K562 (cell line): ENCODE results near the gene HEXIM1. TPM values are rescaled to one million over a fixed set of nuclear protein-coding genes. Genes with fewer than 3 reads are reported as not detected.

Source experiments
- CEBPZ ChIP-seq: fragments of 150-350 bp; IDR thresholded peaks from 2 replicates; pipeline ENCODE4 v1.6.1; 2014; ENCODE audit warnings: low read depth, mild to moderate bottlenecking, low read length, borderline replicate concordance
- ETS1 ChIP-seq: conservative IDR thresholded peaks from 2 replicates; pipeline ENCODE4 v1.6.1; 2011; ENCODE audit warnings: low read depth, mild to moderate bottlenecking, low read length; ENCODE audit not compliant: control insufficient read depth
- FOXP1 ChIP-seq: sonication (generic); formaldehyde crosslinking; IDR thresholded peaks from 2 replicates; pipeline ENCODE4 v1.8.0; 2022; ENCODE audit warnings: mild to moderate bottlenecking, missing genetic modification reagents
- GABPB2 ChIP-seq: fragments of 250-450 bp; sonication (Bioruptor Pico); conservative IDR thresholded peaks from 2 replicates; pipeline ENCODE4 v1.5.1; 2021; ENCODE audit warnings: mild to moderate bottlenecking
- GTF2F1 ChIP-seq: IDR thresholded peaks from 2 replicates; pipeline ENCODE4 v1.6.1; 2011; ENCODE audit warnings: low read depth, low read length, improper control_type of control experiment
- HNRNPK ChIP-seq: fragments of 200-400 bp; formaldehyde crosslinking; IDR thresholded peaks from one replicate; pipeline ENCODE4 v1.6.1; 2018; ENCODE audit warnings: mild to moderate bottlenecking, low read depth, low read length; ENCODE audit not compliant: poor library complexity, severe bottlenecking
- HOMEZ ChIP-seq: fragments of 250-450 bp; sonication (Bioruptor Pico); IDR thresholded peaks from 2 replicates; pipeline ENCODE4 v1.4.0; 2020; ENCODE audit warnings: mild to moderate bottlenecking, moderate library complexity
- NR3C1 ChIP-seq: sonication (generic); formaldehyde crosslinking; IDR thresholded peaks from 2 replicates; pipeline ENCODE4 v1.8.1; 2022; ENCODE audit warnings: missing genetic modification reagents
- POLR2H ChIP-seq: IDR thresholded peaks from 2 replicates; pipeline ENCODE4 v1.6.1; 2016; ENCODE audit warnings: missing genetic modification characterization, low read depth, mild to moderate bottlenecking, control low read depth, missing compliant biosample characterization, moderate library complexity
- RAD51 ChIP-seq: fragments of 450-650 bp; IDR thresholded peaks from 2 replicates; pipeline ENCODE4 v1.7.1; 2016; ENCODE audit warnings: low read depth, mild to moderate bottlenecking, borderline replicate concordance
- TFAP4 ChIP-seq: sonication (generic); formaldehyde crosslinking; IDR thresholded peaks from 2 replicates; pipeline ENCODE4 v1.8.0; 2022; ENCODE audit warnings: missing genetic modification reagents, mild to moderate bottlenecking, moderate library complexity, borderline replicate concordance
- USF2 ChIP-seq: sonication (generic); formaldehyde crosslinking; IDR thresholded peaks from 2 replicates; pipeline ENCODE4 v1.5.0; 2020; ENCODE audit warnings: missing genetic modification reagents
- ZBTB1 ChIP-seq: sonication (generic); formaldehyde crosslinking; IDR thresholded peaks from 2 replicates; pipeline ENCODE4 v1.8.1; 2023; ENCODE audit warnings: missing genetic modification reagents, low read depth, mild to moderate bottlenecking, borderline replicate concordance
- ZBTB7A ChIP-seq: IDR thresholded peaks from 2 replicates; pipeline ENCODE4 v1.6.1; 2011; ENCODE audit warnings: low read depth, mild to moderate bottlenecking, low read length, moderate library complexity, borderline replicate concordance; ENCODE audit not compliant: control insufficient read depth
- polyA plus RNA-seq, 8 experiments: library from polyadenylated mRNA; depleted of rRNA in 4 of 8; stranded (reverse) in 5 of 8; unstranded in 3 of 8; fragments of >200 nt; fragmentation: Nextera tagmentation in 2 of 8; fragmentation: Illumina TruSeq in 1 of 8; extraction: Ambion mirVana in 2 of 8; extraction: Trizol in 1 of 8; gene quantifications; 2 replicates each; pipeline versions ENCODE4 v1.2.1 to v1.2.3, GENCODE V29; 2011 to 2014; ENCODE audit warnings: inconsistent platforms in 1 of 8, missing spikeins in 1 of 8
- total RNA-seq, 7 experiments: library from RNA; depleted of rRNA in 6 of 7; stranded (reverse); fragments of >200 nt in 6 of 7; fragmentation: Illumina TruSeq in 2 of 7; extraction: Trizol in 2 of 7; gene quantifications; 2 replicates each; pipeline versions ENCODE4 v1.2.1 to v1.2.3, GENCODE V29; 2011 to 2021; ENCODE audit warnings: low replicate concordance in 1 of 7

Gene HEXIM1
- total and polyA plus RNA-seq, 9 of the 15 experiments (the other 6 are each of a cell fraction or from before 2014, with no cell fraction given): 1.4 to 28.3 (median 9.1) TPM

- TF ChIP-seq HOMEZ: peak; percentile 71; the same call in 1 of the 2 replicates
- TF ChIP-seq TFAP4 (CRISPR knock-in tag): no peak
- no peak for TF ChIP-seq GABPB2
- no peak for TF ChIP-seq HNRNPK
- TF ChIP-seq POLR2H: no peak
- TF ChIP-seq RAD51: 0 out of 2 replicates have a peak, but pooled peaks have one; percentile 44
- TF ChIP-seq ZBTB1 (CRISPR knock-in tag): no peak
- no peak for TF ChIP-seq CEBPZ
- TF ChIP-seq ETS1: no peak
- TF ChIP-seq GTF2F1: no peak
- TF ChIP-seq NR3C1 (CRISPR knock-in tag): no peak
- TF ChIP-seq ZBTB7A: no peak
- TF ChIP-seq USF2: peak; percentile 82
- TF ChIP-seq FOXP1 (CRISPR knock-in tag): no peak
Measured at GRCh38 chr17:45146890-45147580, 1.2 kb upstream of the HEXIM1 start (continued).
